B cell (primary cell): ENCODE data around the gene TSSK1B.

Experiments
- CTCF ChIP-seq: fragments of 200-600 bp; IDR thresholded peaks from one replicate; pipeline ENCODE4 v1.8.0; 2022; ENCODE audit warnings: antibody characterized with exemption, mild to moderate bottlenecking
- EZH2 ChIP-seq: IDR thresholded peaks from 2 replicates; pipeline ENCODE4 v1.6.1; 2012; ENCODE audit warnings: borderline replicate concordance, low read depth, mild to moderate bottlenecking, moderate library complexity, low read length; ENCODE audit not compliant: insufficient read depth, poor library complexity, severe bottlenecking

- no peak for TF ChIP-seq CTCF
- TF ChIP-seq EZH2, result no peak
These were observed 8.9 kb downstream of the TSSK1B start for GRCh38 chr5:113425909-113426308.
